Lung (tissue), 12 donors: ENCODE measurements around the gene TRAPPC2. TPM values are rescaled to one million over a fixed set of nuclear protein-coding genes. Genes with fewer than 3 reads are reported as not detected.
A peak's percentile ranks its signal among the peaks of the same experiment; 100 is the strongest.

Experiments
- ATAC-seq: fragments of 200-7000 bp; cut with Tn5 transposase; one replicate; pipeline ENCODE4 v1.9.1; 2020; ENCODE audit warnings: moderate number of reproducible peaks; ENCODE audit not compliant: insufficient read depth, low FRiP score
- DNase-seq, 3 donors: peaks; one replicate each; pipeline ENCODE4 v3.0.0-alpha.2; 2013 to 2017
- H3K27ac ChIP-seq, 2 donors: one replicate each; pipeline ENCODE4 v1.5.1; 2013; ENCODE audit warnings: mild to moderate bottlenecking in 2 of 2, moderate library complexity in 2 of 2, control low read depth in 1 of 2, inconsistent platforms in 1 of 2, low read depth in 1 of 2, low read length in 1 of 2
- H3K27me3 ChIP-seq, 3 donors: one replicate each; pipeline ENCODE4 v1.5.1; 2013; ENCODE audit warnings: low read length in 2 of 3; ENCODE audit not compliant: control insufficient read depth in 3 of 3, insufficient read depth in 3 of 3
- H3K36me3 ChIP-seq, 4 donors: one replicate each; pipeline ENCODE4 v1.5.1; 2013; ENCODE audit warnings: low read length in 4 of 4, mild to moderate bottlenecking in 1 of 4, moderate library complexity in 1 of 4; ENCODE audit not compliant: control insufficient read depth in 4 of 4, insufficient read depth in 4 of 4
- H3K4me1 ChIP-seq, 5 donors: one replicate each; pipeline ENCODE4 v1.5.1; 2013; ENCODE audit warnings: low read length in 5 of 5, mild to moderate bottlenecking in 2 of 5, moderate library complexity in 1 of 5; ENCODE audit not compliant: control insufficient read depth in 5 of 5, insufficient read depth in 5 of 5
- H3K4me3 ChIP-seq: one replicate; pipeline ENCODE4 v1.5.1; 2013; ENCODE audit warnings: mild to moderate bottlenecking, control low read depth, moderate library complexity
- H3K9ac ChIP-seq, 2 donors: one replicate each; pipeline ENCODE4 v1.5.1; 2013; ENCODE audit warnings: low read length in 2 of 2, control low read depth in 1 of 2; ENCODE audit not compliant: insufficient read depth in 1 of 2
- H3K9me3 ChIP-seq, 4 donors: one replicate each; pipeline ENCODE4 v1.5.1; 2013; ENCODE audit warnings: low read length in 3 of 4, mild to moderate bottlenecking in 1 of 4, moderate library complexity in 1 of 4; ENCODE audit not compliant: control insufficient read depth in 4 of 4, insufficient read depth in 3 of 4
- CTCF ChIP-seq: IDR thresholded peaks from 2 replicates; pipeline ENCODE4 v1.5.1; 2012; ENCODE audit warnings: mild to moderate bottlenecking; ENCODE audit errors: control extremely low read depth, extremely low read depth
- WGBS, 2 donors: extraction: QIAGEN DNeasy Blood & Tissue Kit; methylation state at CpG; one replicate each; pipeline ENCODE4 v1.1.7; 2013; 5-methylcytosine and 5-hydroxymethylcytosine counted together
- polyA plus RNA-seq, 2 donors: library from polyadenylated mRNA; stranded (reverse); fragments of 200-250 nt; gene quantifications; one replicate each; pipeline ENCODE4 v1.2.1, GENCODE V29; 2013
- total RNA-seq, 2 donors: library from RNA; depleted of rRNA in 1 of 2; stranded (reverse); fragments of >200 nt in 1 of 2; gene quantifications; one replicate each; pipeline ENCODE4 v1.2.1, GENCODE V29; 2014 to 2021
- donor health status: control.
- donor health status: control.
- donor health status: Bipolar disorder and iron deficiency.
- donor health status: healthy.
- donor health status: DM: yes; HTN: yes; CAD: no.

The TRAPPC2 gene
- total and polyA plus RNA-seq, 4 donors, result 4.7 to 32.6 (median 10.5) TPM

- peak in 2 of 3 donors; percentile 29 to 55 for DNase-seq
- WGBS, 2 donors, result 45 to 48% methylated on average over 2 of the region's 2 CpGs
These were observed 13.4 kb upstream of the TRAPPC2 start for GRCh38 chrX:13747836-13748235.

GRCh38 chrX:13742397-13743176 lies 8.2 kb upstream of the TRAPPC2 start:
- whole genome bisulfite sequencing, 2 donors, result 47 to 74% methylated on average over 13 of the region's 13 CpGs
- Histone ChIP-seq H3K36me3 (peaks cover 0 to 12% (median 7%) of the 10 kb centered on the region in 4 donors), H3K4me1 (no peaks in the 10 kb centered on the region), H3K27me3 (peaks cover 0 to 7% (median 2%) of the 10 kb centered on the region in 3 donors), H3K4me3 (no peak overlapping the region), H3K9me3 (no peaks in the 10 kb centered on the region), H3K9ac (no peak overlapping the region), H3K27ac (peak overlapping the region in 1 of 2 donors; percentile 53)
- peak; percentile 58 for ATAC-seq
- no peak for TF ChIP-seq CTCF
- DNase-seq, result no peak

More at GRCh38 chrX:13747836-13748235, 13.4 kb upstream of the TRAPPC2 start:
- H3K9ac ChIP-seq, result no peak overlapping the region
- H3K36me3 ChIP-seq, result peaks cover 0 to 19% (median 6%) of the 10 kb centered on the region in 4 donors
- no peaks in the 10 kb centered on the region for H3K4me1 ChIP-seq
- no peak overlapping the region for H3K27ac ChIP-seq
- peak; percentile 7 for TF ChIP-seq CTCF
- no peaks in the 10 kb centered on the region for H3K9me3 ChIP-seq
- peaks cover 0 to 15% (median 2%) of the 10 kb centered on the region in 3 donors for H3K27me3 ChIP-seq
- H3K4me3 ChIP-seq, result no peak overlapping the region
- ATAC-seq, result peak; percentile 27

- Histone ChIP-seq H3K27me3 (peaks cover 0 to 6% (median 2%) of the 10 kb centered on the region in 3 donors), H3K27ac (no peak overlapping the region), H3K4me1 (no peaks in the 10 kb centered on the region), H3K9me3 (no peaks in the 10 kb centered on the region), H3K9ac (no peak overlapping the region), H3K4me3 (no peak overlapping the region), H3K36me3 (peaks cover 0 to 11% (median 6%) of the 10 kb centered on the region in 4 donors)
- 49 to 77% methylated on average over 6 of the region's 6 CpGs for WGBS, 2 donors
- DNase-seq (no peak), ATAC-seq (no peak)
- TF ChIP-seq CTCF, result no peak
These were observed 7.3 kb upstream of the TRAPPC2 start for GRCh38 chrX:13741695-13742094.
